K562 (cell line): ENCODE data around the gene MCM5. TPM values are rescaled to one million over a fixed set of nuclear protein-coding genes. Genes with fewer than 3 reads are reported as not detected.

Source experiments
- ATAC-seq: fragments of 200-7000 bp; cut with Tn5 transposase; 3 replicates; pipeline ENCODE4 v1.9.1; 2020; ENCODE audit warnings: moderate library complexity
- BruUV-seq: library from RNA; stranded (reverse); fragments of 400-500 nt; replicated peaks from 2 replicates; lab custom pipeline; 2021; lab: Mats Ljungman, UMichigan
- CTCF ChIA-PET: fragments of 300-600 bp; formaldehyde crosslinking; extraction: SDS; loops from one replicate; lab custom pipeline; 2021; ENCODE audit warnings: low intra/inter-chr PET ratio; lab: Yijun Ruan, JAX
- POLR2A ChIA-PET: fragments of 300-600, 350-650 bp; sonication (Branson Sonifier 250); formaldehyde crosslinking; extraction: SDS; loops from one replicate; lab custom pipeline; 2021; ENCODE audit warnings: antibody characterized with exemption, inconsistent platforms; lab: Yijun Ruan, JAX
- DNase-seq, 4 experiments: peaks; one replicate each; pipeline versions ENCODE4 v3.0.0 to v3.0.0-alpha.2; 2011 to 2018; ENCODE audit warnings: low spot score in 3 of 4, mixed read lengths in 3 of 4; ENCODE audit errors: extremely low read depth in 1 of 4
- FAIRE-seq: peaks from 2 replicates; lab custom pipeline; 2011; peaks lifted over from hg19 to GRCh38; lab: Jason Lieb, UNC
- H2AFZ ChIP-seq: 2 replicates; pipeline ENCODE4 v1.6.0; 2011; ENCODE audit warnings: low read depth, low read length, control low read depth, inconsistent platforms
- H3K27ac ChIP-seq: fragments of 200-600 bp; 3 replicates; pipeline ENCODE4 v1.8.0; 2011; ENCODE audit warnings: low read depth, mild to moderate bottlenecking, control low read depth, inconsistent platforms, low read length, moderate library complexity, mixed read lengths; ENCODE audit errors: extremely low read depth
- H3K27me3 ChIP-seq, 2 experiments: fragments of 300-600 bp in 1 of 2; 2 replicates in 1 of 2; 3 replicates in 1 of 2; pipeline versions ENCODE4 v1.6.0 to v1.8.0; 2011; ENCODE audit warnings: inconsistent platforms in 2 of 2, low read length in 2 of 2, mild to moderate bottlenecking in 1 of 2, mixed read lengths in 1 of 2, moderate library complexity in 1 of 2; ENCODE audit not compliant: control insufficient read depth in 2 of 2, insufficient read depth in 2 of 2
- H3K36me3 ChIP-seq: fragments of 300-600 bp; 3 replicates; pipeline ENCODE4 v1.8.0; 2011; ENCODE audit warnings: mild to moderate bottlenecking, low read length, inconsistent platforms; ENCODE audit not compliant: control insufficient read depth, insufficient read depth
- H3K4me1 ChIP-seq, 2 experiments: fragments of 200-600 bp in 1 of 2; replicated peaks in 1 of 2; 2 replicates in 1 of 2; 3 replicates in 1 of 2; pipeline versions ENCODE4 v1.5.1 to v1.8.0; 2011; ENCODE audit warnings: inconsistent platforms in 2 of 2, low read length in 2 of 2, mild to moderate bottlenecking in 1 of 2, mixed read lengths in 1 of 2, moderate library complexity in 1 of 2; ENCODE audit not compliant: control insufficient read depth in 2 of 2, insufficient read depth in 2 of 2
- H3K4me2 ChIP-seq: 2 replicates; pipeline ENCODE4 v1.6.1; 2011; ENCODE audit warnings: low read length, control low read depth, inconsistent platforms, mixed read lengths; ENCODE audit not compliant: insufficient read depth
- H3K4me3 ChIP-seq: fragments of 200-600 bp; sonication (generic), shearing (Covaris generic); 2 replicates; pipeline ENCODE4 v1.5.1; 2016; ENCODE audit warnings: control low read depth, inconsistent platforms
- H3K79me2 ChIP-seq: fragments of 200-600 bp; 3 replicates; pipeline ENCODE4 v1.8.0; 2011; ENCODE audit warnings: low read length, inconsistent platforms; ENCODE audit not compliant: control insufficient read depth, insufficient read depth
- H3K9ac ChIP-seq, 2 experiments: 2 replicates each; pipeline versions ENCODE4 v1.6.0 to v1.6.1; 2011; ENCODE audit warnings: low read depth in 2 of 2, low read length in 2 of 2, control low read depth in 1 of 2, inconsistent platforms in 1 of 2, mild to moderate bottlenecking in 1 of 2, mixed read lengths in 1 of 2; ENCODE audit not compliant: insufficient read depth in 1 of 2
- H3K9me1 ChIP-seq: one replicate; pipeline ENCODE4 v1.6.0; 2011; ENCODE audit warnings: inconsistent platforms, mild to moderate bottlenecking, low read length, moderate library complexity; ENCODE audit not compliant: control insufficient read depth, insufficient read depth
- H3K9me3 ChIP-seq: replicated peaks from 2 replicates; pipeline ENCODE4 v1.5.1; 2011; ENCODE audit warnings: low read depth, low read length, inconsistent platforms; ENCODE audit not compliant: control insufficient read depth, insufficient read depth
- H4K20me1 ChIP-seq: replicated peaks from 2 replicates; pipeline ENCODE4 v1.6.1; 2011; ENCODE audit warnings: low read length, inconsistent platforms, mixed read lengths; ENCODE audit not compliant: control insufficient read depth, insufficient read depth
- HMG20A ChIP-seq: fragments of 450-650 bp; formaldehyde crosslinking; conservative IDR thresholded peaks from 2 replicates; pipeline ENCODE4 v1.4.0; 2020; ENCODE audit warnings: mild to moderate bottlenecking, mixed read lengths
- KDM2B ChIP-seq: fragments of 250-450 bp; sonication (Bioruptor Pico); IDR thresholded peaks from 2 replicates; pipeline ENCODE4 v1.8.0; 2021; ENCODE audit warnings: mild to moderate bottlenecking, moderate library complexity
- WGBS: fragments of 100-300 bp; shearing (Covaris generic); methylation state at CpG from one replicate; pipeline ENCODE4 v1.1.6; 2016; ENCODE audit warnings: low coverage, mixed read lengths; ENCODE audit not compliant: insufficient coverage; ENCODE audit errors: missing lambda C conversion rate; 5-methylcytosine and 5-hydroxymethylcytosine counted together
- in situ Hi-C: fragments of 300-500 bp; cut with MboI; formaldehyde crosslinking; loops from 4 replicates; pipeline ENCODE4 v1.15.0; 2018; ENCODE audit warnings: inconsistent platforms, mixed read lengths
- intact Hi-C: fragments of 100-400 bp; cut with micrococcal nuclease; formaldehyde crosslinking; loops from 2 replicates; pipeline ENCODE4 v1.14.2; 2022
- polyA plus RNA-seq, 8 experiments: library from polyadenylated mRNA; depleted of rRNA in 4 of 8; stranded (reverse) in 5 of 8; unstranded in 3 of 8; fragments of >200 nt; fragmentation: Nextera tagmentation in 2 of 8; fragmentation: Illumina TruSeq in 1 of 8; extraction: Ambion mirVana in 2 of 8; extraction: Trizol in 1 of 8; gene quantifications; 2 replicates each; pipeline versions ENCODE4 v1.2.1 to v1.2.3, GENCODE V29; 2011 to 2014; ENCODE audit warnings: inconsistent platforms in 1 of 8, missing spikeins in 1 of 8
- total RNA-seq, 7 experiments: library from RNA; depleted of rRNA in 6 of 7; stranded (reverse); fragments of >200 nt in 6 of 7; fragmentation: Illumina TruSeq in 2 of 7; extraction: Trizol in 2 of 7; gene quantifications; 2 replicates each; pipeline versions ENCODE4 v1.2.1 to v1.2.3, GENCODE V29; 2011 to 2021; ENCODE audit warnings: low replicate concordance in 1 of 7
- TF ChIP-seq, protein P1 (sequence below): sonication (generic); formaldehyde crosslinking; IDR thresholded peaks from 2 replicates; pipeline ENCODE4 v1.8.0; 2023; ENCODE audit warnings: mild to moderate bottlenecking, missing genetic modification reagents
- TF ChIP-seq, protein P2 (sequence below): fragments of 450-650 bp; IDR thresholded peaks from 2 replicates; pipeline ENCODE4 v1.6.1; 2016; ENCODE audit warnings: mild to moderate bottlenecking, moderate library complexity

Gene MCM5
- total and polyA plus RNA-seq, 9 of the 15 experiments (the other 6 are each of a cell fraction or from before 2014, with no cell fraction given), result 5.6 to 180 (median 66.1) TPM

DNA sequence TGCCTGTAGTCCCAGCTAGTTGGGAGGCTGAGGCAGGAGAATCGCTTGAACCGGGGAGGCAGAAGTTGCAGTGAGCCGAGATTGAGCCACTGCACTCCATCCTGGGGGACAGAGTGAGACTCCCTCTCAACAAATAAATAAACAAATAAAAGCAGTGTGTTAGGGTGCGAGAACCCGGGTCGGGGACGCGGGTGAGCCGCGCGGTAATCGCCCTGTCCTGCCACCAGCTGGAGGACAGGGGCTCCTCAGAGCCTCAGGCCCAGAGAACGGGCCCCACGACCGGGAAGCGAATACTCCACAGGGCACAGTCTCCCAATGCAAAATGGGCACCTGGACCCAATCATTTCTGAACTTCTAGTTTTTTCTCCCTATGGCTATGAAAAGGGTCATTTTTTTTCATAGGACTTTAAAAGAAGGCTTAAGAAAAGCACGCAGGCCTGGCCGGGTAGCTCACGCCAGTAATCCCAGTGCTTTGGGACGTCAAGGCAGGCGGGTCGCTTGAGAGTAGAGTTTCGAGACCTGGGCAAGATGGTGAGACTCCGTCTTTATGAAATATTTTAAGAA is 744 bp upstream of the MCM5 start:
- ChIA-PET POLR2A (interaction anchor here (0.6 to 1.6 kb wide), 8 partner anchors 8 to 618 kb away, joined by 3 to 14 read pairs (median 4); no protein-coding TSS in a partner anchor), CTCF (no interaction called here)
- Histone ChIP-seq H2AFZ (peak overlapping the region; percentile 83), H3K9me1 (no peaks in the 10 kb centered on the region), H3K4me2 (peak overlapping the region; percentile 81), H3K9me3 (no peaks in the 10 kb centered on the region), H4K20me1 (no peaks in the 10 kb centered on the region), H3K27ac (peak overlapping the region; percentile 97), H3K27me3 (no peaks in the 10 kb centered on the region), H3K4me3 (peak overlapping the region; percentile 92), H3K36me3 (peaks cover 32% of the 10 kb centered on the region), H3K79me2 (peaks cover 38% of the 10 kb centered on the region), H3K4me1 (peaks cover 12 to 30% of the 10 kb centered on the region in 2 experiments; a peak in 4 of 5 replicates), H3K9ac (peak overlapping the region; percentile 95 to 99)
- in situ Hi-C loops, result no loop called here
- FAIRE-seq (no peak), ATAC-seq (peak; percentile 72), DNase-seq (peak in 2 of 4 experiments; percentile 54 to 57)
- BruUV-seq, result TSS peak; percentile 89
- 4% methylated on average over 12 of the region's 24 CpGs for WGBS
- intact Hi-C loops, result no loop called here
- TF ChIP-seq HMG20A (no peak), KDM2B (CRISPR knock-in tag) (no peak)
- TF ChIP-seq, protein P1, sequence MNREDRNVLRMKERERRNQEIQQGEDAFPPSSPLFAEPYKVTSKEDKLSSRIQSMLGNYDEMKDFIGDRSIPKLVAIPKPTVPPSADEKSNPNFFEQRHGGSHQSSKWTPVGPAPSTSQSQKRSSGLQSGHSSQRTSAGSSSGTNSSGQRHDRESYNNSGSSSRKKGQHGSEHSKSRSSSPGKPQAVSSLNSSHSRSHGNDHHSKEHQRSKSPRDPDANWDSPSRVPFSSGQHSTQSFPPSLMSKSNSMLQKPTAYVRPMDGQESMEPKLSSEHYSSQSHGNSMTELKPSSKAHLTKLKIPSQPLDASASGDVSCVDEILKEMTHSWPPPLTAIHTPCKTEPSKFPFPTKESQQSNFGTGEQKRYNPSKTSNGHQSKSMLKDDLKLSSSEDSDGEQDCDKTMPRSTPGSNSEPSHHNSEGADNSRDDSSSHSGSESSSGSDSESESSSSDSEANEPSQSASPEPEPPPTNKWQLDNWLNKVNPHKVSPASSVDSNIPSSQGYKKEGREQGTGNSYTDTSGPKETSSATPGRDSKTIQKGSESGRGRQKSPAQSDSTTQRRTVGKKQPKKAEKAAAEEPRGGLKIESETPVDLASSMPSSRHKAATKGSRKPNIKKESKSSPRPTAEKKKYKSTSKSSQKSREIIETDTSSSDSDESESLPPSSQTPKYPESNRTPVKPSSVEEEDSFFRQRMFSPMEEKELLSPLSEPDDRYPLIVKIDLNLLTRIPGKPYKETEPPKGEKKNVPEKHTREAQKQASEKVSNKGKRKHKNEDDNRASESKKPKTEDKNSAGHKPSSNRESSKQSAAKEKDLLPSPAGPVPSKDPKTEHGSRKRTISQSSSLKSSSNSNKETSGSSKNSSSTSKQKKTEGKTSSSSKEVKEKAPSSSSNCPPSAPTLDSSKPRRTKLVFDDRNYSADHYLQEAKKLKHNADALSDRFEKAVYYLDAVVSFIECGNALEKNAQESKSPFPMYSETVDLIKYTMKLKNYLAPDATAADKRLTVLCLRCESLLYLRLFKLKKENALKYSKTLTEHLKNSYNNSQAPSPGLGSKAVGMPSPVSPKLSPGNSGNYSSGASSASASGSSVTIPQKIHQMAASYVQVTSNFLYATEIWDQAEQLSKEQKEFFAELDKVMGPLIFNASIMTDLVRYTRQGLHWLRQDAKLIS, result no peak
- TF ChIP-seq, protein P2, sequence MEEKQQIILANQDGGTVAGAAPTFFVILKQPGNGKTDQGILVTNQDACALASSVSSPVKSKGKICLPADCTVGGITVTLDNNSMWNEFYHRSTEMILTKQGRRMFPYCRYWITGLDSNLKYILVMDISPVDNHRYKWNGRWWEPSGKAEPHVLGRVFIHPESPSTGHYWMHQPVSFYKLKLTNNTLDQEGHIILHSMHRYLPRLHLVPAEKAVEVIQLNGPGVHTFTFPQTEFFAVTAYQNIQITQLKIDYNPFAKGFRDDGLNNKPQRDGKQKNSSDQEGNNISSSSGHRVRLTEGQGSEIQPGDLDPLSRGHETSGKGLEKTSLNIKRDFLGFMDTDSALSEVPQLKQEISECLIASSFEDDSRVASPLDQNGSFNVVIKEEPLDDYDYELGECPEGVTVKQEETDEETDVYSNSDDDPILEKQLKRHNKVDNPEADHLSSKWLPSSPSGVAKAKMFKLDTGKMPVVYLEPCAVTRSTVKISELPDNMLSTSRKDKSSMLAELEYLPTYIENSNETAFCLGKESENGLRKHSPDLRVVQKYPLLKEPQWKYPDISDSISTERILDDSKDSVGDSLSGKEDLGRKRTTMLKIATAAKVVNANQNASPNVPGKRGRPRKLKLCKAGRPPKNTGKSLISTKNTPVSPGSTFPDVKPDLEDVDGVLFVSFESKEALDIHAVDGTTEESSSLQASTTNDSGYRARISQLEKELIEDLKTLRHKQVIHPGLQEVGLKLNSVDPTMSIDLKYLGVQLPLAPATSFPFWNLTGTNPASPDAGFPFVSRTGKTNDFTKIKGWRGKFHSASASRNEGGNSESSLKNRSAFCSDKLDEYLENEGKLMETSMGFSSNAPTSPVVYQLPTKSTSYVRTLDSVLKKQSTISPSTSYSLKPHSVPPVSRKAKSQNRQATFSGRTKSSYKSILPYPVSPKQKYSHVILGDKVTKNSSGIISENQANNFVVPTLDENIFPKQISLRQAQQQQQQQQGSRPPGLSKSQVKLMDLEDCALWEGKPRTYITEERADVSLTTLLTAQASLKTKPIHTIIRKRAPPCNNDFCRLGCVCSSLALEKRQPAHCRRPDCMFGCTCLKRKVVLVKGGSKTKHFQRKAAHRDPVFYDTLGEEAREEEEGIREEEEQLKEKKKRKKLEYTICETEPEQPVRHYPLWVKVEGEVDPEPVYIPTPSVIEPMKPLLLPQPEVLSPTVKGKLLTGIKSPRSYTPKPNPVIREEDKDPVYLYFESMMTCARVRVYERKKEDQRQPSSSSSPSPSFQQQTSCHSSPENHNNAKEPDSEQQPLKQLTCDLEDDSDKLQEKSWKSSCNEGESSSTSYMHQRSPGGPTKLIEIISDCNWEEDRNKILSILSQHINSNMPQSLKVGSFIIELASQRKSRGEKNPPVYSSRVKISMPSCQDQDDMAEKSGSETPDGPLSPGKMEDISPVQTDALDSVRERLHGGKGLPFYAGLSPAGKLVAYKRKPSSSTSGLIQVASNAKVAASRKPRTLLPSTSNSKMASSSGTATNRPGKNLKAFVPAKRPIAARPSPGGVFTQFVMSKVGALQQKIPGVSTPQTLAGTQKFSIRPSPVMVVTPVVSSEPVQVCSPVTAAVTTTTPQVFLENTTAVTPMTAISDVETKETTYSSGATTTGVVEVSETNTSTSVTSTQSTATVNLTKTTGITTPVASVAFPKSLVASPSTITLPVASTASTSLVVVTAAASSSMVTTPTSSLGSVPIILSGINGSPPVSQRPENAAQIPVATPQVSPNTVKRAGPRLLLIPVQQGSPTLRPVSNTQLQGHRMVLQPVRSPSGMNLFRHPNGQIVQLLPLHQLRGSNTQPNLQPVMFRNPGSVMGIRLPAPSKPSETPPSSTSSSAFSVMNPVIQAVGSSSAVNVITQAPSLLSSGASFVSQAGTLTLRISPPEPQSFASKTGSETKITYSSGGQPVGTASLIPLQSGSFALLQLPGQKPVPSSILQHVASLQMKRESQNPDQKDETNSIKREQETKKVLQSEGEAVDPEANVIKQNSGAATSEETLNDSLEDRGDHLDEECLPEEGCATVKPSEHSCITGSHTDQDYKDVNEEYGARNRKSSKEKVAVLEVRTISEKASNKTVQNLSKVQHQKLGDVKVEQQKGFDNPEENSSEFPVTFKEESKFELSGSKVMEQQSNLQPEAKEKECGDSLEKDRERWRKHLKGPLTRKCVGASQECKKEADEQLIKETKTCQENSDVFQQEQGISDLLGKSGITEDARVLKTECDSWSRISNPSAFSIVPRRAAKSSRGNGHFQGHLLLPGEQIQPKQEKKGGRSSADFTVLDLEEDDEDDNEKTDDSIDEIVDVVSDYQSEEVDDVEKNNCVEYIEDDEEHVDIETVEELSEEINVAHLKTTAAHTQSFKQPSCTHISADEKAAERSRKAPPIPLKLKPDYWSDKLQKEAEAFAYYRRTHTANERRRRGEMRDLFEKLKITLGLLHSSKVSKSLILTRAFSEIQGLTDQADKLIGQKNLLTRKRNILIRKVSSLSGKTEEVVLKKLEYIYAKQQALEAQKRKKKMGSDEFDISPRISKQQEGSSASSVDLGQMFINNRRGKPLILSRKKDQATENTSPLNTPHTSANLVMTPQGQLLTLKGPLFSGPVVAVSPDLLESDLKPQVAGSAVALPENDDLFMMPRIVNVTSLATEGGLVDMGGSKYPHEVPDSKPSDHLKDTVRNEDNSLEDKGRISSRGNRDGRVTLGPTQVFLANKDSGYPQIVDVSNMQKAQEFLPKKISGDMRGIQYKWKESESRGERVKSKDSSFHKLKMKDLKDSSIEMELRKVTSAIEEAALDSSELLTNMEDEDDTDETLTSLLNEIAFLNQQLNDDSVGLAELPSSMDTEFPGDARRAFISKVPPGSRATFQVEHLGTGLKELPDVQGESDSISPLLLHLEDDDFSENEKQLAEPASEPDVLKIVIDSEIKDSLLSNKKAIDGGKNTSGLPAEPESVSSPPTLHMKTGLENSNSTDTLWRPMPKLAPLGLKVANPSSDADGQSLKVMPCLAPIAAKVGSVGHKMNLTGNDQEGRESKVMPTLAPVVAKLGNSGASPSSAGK, result 0 out of 2 replicates have a peak, but pooled peaks have one; percentile 18
